ENCODE data around the gene TFF3.

TFF3 gene

DNA sequence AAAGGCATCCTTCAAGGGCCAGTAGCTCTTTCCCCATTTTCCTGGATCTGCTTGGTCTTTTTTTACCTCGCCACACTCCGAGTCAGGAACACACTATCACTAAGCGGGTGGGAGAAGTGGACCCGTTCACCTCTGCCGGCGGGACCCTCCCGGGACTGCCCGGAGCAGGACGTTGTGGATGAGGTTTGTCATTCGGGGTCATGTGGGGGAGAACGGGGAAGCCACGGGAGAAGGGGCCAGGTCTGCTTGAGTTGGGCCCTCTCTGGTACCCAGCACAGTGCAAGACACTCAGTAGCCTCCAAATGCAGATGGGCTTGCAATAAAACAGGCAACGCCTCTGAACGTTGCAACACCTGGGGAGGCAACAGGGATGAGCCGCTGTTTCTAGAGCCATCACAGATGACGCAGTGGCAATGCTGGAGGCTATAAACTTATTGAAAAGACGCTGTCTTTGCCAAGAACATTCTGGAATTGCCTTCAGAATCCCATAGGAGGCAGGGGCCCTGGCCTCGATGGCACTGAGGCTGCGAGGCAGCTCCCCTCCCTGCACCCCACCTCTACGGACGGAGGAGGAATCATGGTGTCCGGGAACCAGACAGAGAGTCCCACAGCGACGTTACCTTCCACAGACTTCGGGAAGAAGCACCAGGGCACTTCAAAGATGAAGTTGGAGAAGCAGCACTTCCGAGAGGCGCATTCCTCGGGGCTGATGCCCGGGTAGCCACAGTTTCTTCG lies 31.8 kb upstream of the TFF3 start:
- DNase-seq (ENCODE audit: low spot score): no peak
- FAIRE-seq: no peak

DNA sequence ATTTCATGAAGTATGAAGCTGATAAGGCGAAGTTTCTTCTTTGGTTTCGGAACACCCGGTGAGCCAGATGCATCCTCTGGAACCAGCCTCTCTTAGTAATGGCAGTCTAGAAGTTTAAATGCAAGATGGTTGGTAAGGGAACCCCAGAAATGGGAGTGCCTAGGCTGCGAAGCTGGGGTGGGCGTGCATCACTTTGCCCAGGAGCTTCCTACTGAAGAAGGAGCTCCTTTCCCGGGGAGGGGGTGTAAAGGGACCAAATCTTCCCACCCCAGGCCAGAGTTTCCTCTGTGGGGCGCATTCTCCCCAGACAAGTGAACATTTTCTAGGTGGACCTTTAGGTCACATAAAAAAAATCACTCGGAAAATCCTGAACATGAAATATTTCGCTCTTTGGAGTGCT lies 31.2 kb upstream of the TFF3 start:
- no peak for DNase-seq (ENCODE audit: low spot score)
- FAIRE-seq: no peak

DNA sequence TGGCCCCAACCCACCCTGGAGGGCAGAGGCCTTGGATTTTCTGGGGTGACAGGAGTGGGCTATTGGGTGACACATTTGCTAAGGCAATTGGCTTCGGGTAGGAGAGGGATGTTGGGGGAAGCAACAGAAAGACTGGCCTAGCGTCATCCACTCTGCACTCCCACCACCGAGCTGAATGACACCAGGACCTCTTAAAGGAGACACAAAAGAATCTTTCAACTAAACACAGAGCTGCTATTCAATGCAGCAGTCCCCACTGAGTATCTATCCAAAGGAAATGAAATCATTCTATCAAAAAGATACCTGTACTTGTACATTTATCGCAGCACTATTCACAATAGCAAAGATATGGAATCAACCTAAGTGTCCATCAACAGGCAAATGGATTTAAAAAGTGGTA lies 29.4 kb upstream of the TFF3 start:
- FAIRE-seq (no peak), DNase-seq (ENCODE audit: low spot score) (no peak)

DNA sequence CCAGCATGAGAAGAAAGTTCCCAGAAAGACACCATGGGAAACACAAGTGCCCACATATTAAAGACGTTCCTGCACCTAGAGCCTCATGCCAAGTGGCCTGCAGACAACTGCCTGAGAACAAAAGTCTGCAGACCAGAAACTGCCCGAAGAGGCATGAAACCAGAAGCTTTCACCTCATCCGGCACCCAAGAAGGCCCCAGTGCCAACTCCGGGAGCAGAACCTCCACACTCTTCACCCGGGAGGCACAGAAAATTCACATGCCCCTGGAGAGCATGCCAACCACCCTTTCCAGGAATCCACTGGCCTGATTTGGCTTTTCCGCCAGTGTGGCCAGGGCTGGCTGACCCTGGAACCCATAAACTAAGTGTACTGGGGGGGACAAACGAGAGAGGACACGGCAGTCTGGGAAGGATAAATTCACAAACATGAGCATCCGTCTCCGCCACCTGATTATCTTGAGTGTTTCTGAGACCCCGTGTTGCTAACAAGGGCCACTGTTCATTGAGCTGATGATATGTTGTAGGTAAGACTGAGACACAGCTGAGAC lies 28.8 kb upstream of the TFF3 start:
- no peak for FAIRE-seq
- no peak for DNase-seq (ENCODE audit: low spot score)

DNA sequence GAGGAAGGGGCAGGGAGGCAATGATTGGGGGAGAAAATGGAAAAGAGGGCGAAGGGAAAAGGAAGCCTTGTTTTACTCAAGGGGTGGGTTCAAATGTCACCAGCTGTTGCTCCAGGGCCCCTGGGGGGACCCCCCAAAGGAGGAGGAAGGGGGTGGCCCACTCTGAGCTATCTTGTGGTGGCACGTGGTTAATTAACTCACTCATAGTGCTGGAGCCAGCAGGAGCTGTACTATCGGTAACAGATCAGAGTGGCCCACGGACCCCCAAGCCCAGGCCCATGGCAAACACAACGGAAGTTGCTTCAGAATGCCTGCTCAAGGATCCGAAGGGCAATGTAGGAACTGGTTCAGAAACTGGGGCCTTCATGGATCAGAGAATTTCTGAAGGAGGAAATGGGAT lies 28.3 kb upstream of the TFF3 start:
- FAIRE-seq (no peak), DNase-seq (ENCODE audit: low spot score) (no peak)

DNA sequence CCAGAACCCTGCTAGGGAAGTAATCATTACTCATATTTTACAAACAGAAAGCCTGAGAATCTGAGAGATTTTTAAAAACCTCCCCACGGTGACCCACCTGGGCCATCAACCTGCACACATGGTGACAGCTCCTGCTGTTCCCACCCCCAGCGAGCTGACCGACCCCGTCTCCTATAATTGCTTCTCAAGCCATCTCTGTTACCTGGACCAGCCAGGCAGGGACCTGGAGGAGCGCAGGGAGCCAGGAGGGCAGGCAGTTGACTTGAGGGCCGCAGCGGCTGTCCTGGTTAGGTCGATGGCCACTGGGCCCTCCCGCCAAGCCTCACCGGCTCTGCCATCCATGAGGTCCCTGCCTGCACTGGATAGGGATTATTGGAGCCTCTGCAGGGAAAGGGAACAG lies 27.9 kb upstream of the TFF3 start:
- DNase-seq (ENCODE audit: low spot score): no peak
- FAIRE-seq: no peak

DNA sequence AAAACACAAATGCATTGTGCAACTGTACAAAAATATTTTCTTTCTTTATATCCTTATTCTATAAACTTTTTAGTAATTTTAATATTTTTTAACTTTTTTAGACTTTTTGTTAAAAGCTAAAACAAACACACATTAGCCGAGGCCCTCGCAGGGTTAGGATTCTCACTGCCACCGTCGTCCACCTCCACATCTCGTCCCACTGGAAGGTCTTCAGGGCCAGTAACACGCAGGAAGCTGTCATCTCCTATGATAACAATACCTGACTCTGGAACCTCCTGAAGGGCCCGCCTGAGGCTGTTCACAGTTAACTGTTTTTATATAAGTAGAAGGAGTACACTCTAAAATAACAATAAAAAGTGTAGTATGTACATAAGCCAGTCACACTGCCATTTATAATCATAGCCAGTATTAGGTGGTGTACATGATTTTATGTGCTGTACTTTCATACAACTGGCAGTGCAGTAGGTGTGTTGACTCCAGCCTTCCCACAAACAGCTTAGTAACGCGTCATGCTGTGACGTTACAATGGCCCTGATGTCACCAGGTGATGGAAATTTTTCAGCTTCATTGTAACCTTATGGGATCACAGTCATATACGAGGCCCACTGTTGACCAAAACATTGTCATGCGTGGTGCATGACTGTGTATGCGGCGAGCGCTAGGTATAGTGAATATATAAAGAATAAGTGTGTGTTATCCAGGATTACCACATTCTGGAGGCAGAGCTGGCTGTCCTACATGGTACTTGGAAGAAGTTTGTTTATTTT lies 26.8 kb upstream of the TFF3 start:
- FAIRE-seq (no peak), DNase-seq (ENCODE audit: low spot score) (no peak)

DNA sequence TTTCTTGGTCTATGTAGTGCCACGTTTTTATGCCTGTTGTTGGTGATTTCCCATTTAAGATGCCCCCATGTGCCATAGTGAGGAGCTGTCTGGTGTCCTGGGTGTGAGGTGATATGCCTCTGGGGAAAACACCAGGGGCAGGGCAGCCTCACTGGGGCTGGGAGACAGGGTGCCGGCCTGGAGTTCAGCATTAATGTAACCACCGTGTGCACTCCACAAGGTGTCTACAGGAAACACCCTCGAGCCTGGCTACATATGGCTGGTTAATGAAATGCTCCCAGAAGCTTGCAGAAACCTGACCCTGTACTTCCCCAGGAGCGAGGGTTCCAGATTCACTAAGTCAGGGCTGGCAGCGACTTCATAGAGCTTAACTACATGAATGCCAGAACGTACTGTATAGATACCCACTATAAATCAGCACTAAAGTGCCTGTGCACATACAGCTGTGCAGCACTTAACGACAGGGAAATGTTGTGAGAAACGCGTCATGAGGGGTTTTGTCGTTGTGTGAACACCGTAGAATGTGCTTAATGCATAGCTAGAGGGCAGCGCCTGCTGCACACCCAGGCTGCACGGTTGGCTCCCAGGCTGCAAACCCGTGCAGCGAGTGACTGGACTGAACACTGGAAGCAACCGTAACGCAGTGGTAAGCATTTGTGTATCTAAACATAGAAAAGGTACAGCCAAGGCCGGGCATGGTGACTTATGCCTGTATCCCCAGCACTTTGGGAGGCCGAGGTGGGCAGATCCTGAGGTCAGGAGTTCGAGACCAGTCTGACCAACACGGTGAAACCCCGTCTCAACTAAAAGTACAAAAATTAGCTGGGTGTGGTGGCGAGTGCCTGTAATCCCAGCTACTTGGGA lies 25.2 kb upstream of the TFF3 start:
- DNase-seq (ENCODE audit: low spot score): no peak
- no peak for FAIRE-seq

DNA sequence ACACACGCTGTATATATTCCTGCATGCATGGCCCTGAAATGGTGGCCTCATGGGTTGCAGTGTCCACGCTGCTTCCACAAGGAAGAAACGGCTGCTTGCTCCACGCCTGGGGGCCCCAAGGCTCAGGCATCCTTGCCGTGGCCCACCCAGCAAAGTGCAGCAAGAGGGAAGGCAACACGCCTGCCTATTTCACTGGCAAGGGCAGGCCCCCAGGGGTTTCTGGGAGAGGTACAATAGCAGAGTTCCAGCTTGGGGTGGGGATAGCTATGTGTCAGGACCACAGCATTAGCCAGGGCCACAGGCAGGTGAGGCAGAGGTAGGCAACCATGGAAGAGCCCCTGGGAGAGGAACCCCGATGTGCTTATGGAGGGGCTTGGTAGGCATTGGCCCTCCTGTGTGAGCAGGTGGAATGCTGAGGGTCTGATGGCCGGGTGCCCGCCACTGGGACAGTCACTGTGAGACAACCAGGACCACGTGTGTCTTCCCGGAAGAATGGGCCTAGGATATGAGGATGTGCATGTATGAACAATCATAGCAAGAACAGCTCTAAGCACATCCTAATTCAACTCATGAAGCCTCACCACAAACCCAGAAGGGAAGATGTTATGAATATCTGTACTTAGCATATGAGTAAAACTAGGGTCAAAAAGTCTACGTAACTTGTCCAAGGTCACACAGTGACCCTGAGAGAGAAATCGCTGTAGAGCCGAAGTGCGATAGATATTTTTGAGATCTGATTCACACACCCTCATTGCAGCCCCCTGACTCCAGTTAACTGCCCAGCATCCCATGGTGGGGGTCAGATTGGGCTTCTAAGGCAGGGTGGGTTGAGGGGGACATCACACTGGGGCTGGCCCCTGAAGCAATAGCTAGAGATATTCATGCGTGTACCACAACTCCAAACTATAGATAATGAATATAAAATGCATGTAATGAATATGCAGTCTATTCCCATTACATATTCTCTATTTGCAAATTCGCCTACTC lies 23.8 kb upstream of the TFF3 start:
- no peak for FAIRE-seq
- no peak for DNase-seq (ENCODE audit: low spot score)

DNA sequence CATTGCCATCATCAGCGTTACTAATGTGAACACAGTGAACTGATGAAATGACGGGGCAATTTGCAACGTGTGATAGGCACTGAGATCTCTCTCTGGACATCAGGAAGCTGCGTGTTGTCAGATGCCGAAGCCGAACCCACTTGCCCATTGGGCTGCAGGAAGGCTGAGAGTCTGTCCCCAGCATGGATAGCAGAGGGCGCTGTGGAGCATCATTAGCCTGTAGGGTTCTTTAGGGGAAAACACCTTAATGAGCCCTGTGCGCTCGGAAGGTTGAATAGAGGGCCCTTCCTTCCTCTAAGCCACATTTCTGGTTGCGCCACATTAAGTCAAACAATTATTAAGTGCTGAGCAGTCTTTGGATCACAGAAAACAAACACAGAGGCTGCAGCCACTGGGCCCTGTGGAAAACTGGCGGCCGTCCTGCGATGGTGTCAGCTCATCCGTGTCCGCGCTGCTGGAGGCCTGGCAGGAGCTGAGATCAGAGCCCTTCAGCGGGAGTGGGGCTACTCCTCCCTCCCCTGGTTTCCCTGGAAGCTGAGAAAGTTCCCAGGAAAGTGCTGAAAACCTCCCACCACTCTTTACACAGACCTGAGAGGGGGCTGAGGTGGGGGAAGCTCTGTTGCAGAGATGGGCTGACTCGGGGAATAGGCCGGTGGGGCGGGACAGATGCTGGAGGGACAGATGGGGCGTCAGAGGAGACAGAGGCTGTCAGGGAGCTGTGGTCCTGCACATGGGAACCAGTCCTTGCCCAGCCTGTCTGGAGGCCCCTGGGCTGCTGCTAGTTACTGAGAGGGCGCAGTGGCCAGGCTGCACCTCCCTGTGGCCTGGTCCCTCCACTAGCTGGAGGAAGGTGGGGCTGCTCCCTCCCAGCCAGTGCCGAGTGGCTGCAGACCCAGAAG lies 22.9 kb upstream of the TFF3 start:
- DNase-seq (ENCODE audit: low spot score): peak; percentile 16
- no peak for FAIRE-seq

DNA sequence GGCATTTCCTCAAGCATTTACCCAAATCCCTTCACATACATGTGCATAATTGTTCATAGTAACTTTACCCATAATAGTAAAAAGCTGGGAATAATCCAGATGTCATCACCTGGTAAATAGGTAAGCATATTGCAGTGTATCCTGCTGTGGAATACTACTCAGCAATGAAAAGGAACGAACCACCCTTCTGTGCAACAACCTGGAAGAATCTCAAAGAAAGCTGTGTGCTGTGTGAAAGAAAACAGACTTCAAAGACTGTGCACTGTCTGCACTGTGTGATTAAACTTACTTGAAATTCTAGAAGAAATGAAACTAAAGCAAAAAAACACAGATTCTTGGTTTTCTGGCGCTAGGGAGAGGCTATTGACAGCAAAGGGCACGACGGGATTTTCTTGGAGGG lies 22.1 kb upstream of the TFF3 start:
- no peak for FAIRE-seq

DNA sequence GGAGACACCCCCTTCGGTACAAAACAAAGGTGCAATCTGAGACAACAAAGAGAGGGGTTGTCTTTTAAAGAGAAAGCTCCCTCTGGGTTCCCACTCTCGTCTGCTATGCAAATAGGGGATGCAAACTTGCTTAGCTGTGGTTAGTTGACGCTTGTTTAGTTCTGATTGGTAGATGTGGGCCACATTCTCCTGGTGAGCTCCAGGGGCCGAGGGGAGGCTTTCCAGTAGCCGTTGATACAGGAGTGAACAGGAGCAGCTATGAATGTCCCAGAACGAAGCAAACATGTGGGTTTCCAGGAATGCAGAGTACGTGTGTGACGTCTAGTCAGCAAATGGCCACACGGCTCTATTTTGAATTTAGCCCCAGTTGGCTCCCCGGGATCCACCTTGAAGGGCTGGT lies 20.8 kb upstream of the TFF3 start:
- DNase-seq (ENCODE audit: low spot score) (peak; percentile 40), FAIRE-seq (no peak)

More for the DNA sequence above, 22.1 kb upstream of the TFF3 start:
- DNase-seq (ENCODE audit: low spot score): no peak

DNA sequence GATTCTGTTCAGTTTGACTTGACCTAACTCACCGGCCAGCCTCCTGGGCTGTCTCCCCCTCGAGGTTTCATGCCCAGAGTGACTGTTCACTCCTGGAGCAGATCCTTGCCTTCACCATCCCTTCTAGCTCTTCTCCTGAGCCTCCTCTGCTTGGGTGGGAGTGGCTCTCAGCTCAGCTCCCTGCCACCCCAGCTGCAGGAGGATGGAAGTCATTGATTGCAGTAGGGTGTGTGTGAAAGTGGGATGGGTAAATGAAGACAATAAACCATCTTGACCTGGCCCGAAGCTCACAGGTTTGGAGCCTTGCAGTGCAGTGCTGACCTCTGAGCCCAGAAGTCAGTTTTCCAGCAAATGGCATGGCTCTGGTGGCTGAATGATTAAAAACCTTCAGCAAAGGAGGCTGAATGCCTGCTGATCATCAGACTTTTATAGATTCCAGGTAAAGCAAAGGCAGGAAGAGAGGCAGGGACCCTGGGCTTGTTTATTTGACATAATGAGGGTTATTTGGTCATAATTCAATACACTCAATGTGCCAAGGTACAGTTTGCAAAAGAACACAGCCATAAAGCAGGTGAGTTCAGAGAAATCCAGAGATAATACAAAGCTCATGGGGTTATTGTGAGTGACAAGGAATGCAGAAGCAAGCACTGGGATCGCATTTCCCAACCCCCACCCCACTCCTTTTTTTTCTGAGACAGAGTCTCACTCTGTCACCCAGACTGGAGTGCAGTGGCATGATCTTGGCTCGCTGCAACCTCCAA lies 17.5 kb upstream of the TFF3 start:
- DNase-seq (ENCODE audit: low spot score): no peak
- no peak for FAIRE-seq

DNA sequence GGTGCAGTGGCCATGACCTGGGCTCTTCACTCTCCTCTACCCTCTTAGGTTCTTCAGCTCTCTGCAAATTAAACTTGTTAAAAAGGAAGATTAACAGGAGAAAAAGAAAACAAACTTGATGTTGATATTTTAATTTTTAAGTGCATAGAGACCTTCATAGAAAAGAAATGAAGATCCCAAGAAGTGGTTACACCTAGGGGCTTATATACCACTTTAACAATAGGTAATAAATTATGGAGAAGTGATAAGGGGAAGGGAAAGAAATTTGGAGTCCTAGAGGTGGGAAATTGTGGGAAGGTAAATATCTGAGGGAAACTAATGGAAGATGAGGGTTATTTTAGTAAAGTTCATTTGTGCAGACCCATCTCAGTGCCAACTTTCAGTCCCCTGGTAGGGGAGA lies 16.5 kb upstream of the TFF3 start:
- no peak for DNase-seq (ENCODE audit: low spot score)
- no peak for FAIRE-seq

DNA sequence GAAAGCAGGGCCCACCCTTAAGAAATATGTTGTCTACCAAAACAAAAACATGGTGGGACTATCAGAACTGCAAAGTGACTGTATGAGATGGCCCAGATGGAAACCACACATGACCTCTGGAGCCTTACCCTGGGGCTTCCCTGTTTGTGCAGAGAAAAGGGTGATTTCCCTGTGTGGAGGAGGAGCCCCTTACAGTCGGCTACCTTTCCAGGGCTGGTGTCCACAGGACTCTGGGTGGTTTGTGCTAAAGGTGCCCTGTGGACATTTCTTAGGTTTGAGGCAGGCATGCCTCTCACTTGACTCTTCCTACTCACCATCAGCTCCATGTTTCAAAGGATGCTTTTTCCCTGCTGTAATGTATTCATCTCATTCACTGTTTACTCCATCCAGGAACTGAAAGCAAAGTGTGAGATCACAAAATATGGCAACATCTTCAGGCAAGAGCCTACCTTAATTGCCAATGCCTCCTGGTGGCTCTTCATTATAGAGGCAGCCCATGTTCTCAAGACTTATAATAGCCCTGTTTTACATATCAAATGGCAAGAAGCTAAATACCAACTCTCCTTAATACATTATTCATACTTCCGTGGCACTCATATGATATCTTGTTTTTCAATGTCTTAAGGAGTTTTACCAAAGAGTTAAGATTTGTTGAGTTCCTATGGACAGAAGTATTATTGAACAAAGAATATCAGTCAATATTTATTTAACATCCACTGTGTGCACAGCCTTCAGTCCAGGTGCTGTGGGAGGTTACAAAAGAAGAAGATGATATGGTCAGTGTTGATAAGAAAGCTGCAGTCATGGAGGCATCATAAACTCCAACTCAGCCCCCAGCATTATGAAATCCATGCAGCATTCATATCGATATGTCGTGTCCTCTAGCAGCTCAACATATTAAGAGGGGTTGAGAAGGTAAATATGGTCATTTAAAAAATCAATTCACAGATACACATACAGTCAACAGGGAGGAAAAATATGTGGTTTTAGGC lies 15.5 kb upstream of the TFF3 start:
- FAIRE-seq (no peak), DNase-seq (ENCODE audit: low spot score) (no peak)

DNA sequence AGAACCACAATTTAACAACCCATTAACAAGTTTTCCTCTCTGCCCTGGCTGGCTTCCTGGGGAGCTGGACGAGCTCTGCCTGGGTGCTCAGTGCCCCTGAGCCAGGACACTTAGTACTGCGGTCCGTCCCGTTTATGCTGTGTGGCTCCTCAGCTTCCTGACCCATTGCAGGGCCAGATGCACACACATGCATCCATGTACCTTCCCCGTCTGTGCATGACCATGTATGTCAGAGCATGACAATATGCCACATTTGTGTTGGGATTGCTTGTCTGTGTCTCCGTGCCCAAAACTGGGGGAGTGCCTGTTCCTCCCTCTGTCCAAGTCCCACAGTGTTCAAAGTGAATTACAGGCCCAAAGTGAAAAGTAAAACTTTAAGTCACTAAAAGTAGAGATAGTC lies 9.7 kb upstream of the TFF3 start:
- DNase-seq (ENCODE audit: low spot score) (no peak), FAIRE-seq (no peak)

DNA sequence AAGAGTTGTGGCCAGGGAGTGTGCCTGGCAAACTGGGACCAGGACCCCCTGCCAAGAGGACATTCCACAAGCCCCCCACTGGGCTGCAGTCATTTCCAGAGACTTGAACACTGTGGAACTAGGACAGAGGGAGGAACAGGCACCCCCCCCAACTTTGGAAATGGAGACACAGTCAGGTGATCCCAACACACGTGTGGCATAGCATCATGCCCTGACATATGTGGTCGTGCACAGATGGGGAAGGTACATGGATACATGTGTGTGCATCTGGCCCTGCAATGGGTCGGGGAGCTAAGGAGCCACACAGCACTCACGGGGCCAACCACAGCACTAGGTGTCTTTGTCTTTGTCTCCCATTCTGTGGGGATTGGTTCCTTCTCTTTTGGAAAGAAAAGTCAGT lies 6.6 kb upstream of the TFF3 start:
- DNase-seq (ENCODE audit: low spot score) (no peak), FAIRE-seq (no peak)

DNA sequence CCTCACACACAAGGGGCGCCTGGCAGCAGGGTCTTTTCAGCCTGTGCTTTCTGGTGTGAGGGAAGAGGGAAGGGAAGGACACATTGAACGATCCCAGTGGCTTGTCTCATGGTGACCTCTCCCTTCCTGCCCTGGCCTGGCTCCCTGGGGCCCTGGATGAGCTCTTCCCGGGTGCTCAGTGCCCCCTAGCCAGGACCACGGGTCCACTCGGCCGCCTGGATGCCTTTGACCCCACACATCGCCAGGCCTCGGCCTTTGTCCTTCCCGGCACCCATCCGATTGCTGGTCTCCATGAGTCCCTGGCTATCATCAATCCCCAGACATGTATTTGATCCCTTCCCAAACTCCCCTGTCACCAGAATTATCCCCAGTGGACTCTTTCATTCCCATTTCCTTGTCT lies 6.0 kb upstream of the TFF3 start:
- DNase-seq (ENCODE audit: low spot score): no peak
- no peak for FAIRE-seq

Data from urothelium cell line (cell line).